Epithelial cell of esophagus (primary cell): ENCODE data around the gene AOPEP.

Source experiments
- DNase-seq: peaks from one replicate; pipeline ENCODE4 v3.0.0; 2010; ENCODE audit warnings: low read depth
- H3K4me3 ChIP-seq: 2 replicates; pipeline ENCODE4 v1.5.1; 2011; ENCODE audit warnings: mild to moderate bottlenecking, low read length, control low read depth
- CTCF ChIP-seq: IDR thresholded peaks from 2 replicates; pipeline ENCODE4 v1.5.1; 2011; ENCODE audit warnings: low read depth, mild to moderate bottlenecking, low read length, control low read depth, inconsistent platforms; ENCODE audit not compliant: insufficient read depth; ENCODE audit errors: missing control alignments

The AOPEP gene

GRCh38 chr9:94819161-94819687, 92.7 kb downstream of the AOPEP start:
- DNase-seq = no peak
- H3K4me3 ChIP-seq = no peak overlapping the region
- TF ChIP-seq CTCF = no peak

- H3K4me3 ChIP-seq = no peak overlapping the region
- TF ChIP-seq CTCF = no peak
- no peak for DNase-seq
These were observed 94.8 kb downstream of the AOPEP start for GRCh38 chr9:94821098-94821887.

GRCh38 chr9:94822273-94822672, 95.8 kb downstream of the AOPEP start:
- no peak for TF ChIP-seq CTCF
- no peak overlapping the region for H3K4me3 ChIP-seq
- DNase-seq = peak; percentile 30

- H3K4me3 ChIP-seq = no peak overlapping the region
- no peak for TF ChIP-seq CTCF
- no peak for DNase-seq
These were observed 97.2 kb downstream of the AOPEP start for GRCh38 chr9:94823710-94824109.

- no peak overlapping the region for H3K4me3 ChIP-seq
- no peak for DNase-seq
- no peak for TF ChIP-seq CTCF
These were observed 97.9 kb downstream of the AOPEP start for GRCh38 chr9:94824411-94824810.

- no peak for DNase-seq
These were observed 98.6 kb downstream of the AOPEP start for GRCh38 chr9:94824913-94825610.

More at GRCh38 chr9:94824913-94825610, 98.6 kb downstream of the AOPEP start:
- no peak for TF ChIP-seq CTCF
- no peak overlapping the region for H3K4me3 ChIP-seq
